ENCODE data around the gene ARFGEF3. TPM values are rescaled to one million over a fixed set of nuclear protein-coding genes. Genes with fewer than 3 reads are reported as not detected.
A peak's percentile ranks its signal among the peaks of the same experiment; 100 is the strongest.

Gene ARFGEF3
- total and polyA plus RNA-seq, 7 donors = 1.5 to 5.2 (median 3.5) TPM

- no peaks in the 10 kb centered on the region for H3K27me3 ChIP-seq
- H3K36me3 ChIP-seq = no peaks in the 10 kb centered on the region
- H3K4me3 ChIP-seq = no peak overlapping the region
- intact Hi-C loops (cut with DNase I) = no loop called here
- H3K9me3 ChIP-seq = no peaks in the 10 kb centered on the region
- H3K4me1 ChIP-seq = no peaks in the 10 kb centered on the region
- H3K27ac ChIP-seq = no peak overlapping the region
- no peak for TF ChIP-seq POLR2AphosphoS5 (IDR thresholded peaks at IDR 0.05)
- TF ChIP-seq CTCF (IDR thresholded peaks at IDR 0.05) = no peak
- 89 to 94% methylated on average over 4 of the region's 4 CpGs for WGBS, 2 donors
- DNase-seq = no peak
These were observed 138.7 kb downstream of the ARFGEF3 start for GRCh38 chr6:138300469-138300868.

- Histone ChIP-seq H3K27ac (no peak overlapping the region), H3K4me3 (no peak overlapping the region), H3K4me1 (peaks cover 0 to 5% (median 3%) of the 10 kb centered on the region in 4 donors), H3K27me3 (no peaks in the 10 kb centered on the region), H3K9me3 (no peaks in the 10 kb centered on the region), H3K36me3 (no peaks in the 10 kb centered on the region)
- no peak for DNase-seq
- TF ChIP-seq POLR2A (IDR thresholded peaks at IDR 0.05) (no peak), POLR2AphosphoS5 (IDR thresholded peaks at IDR 0.05) (no peak), CTCF (IDR thresholded peaks at IDR 0.05) (no peak), EP300 (IDR thresholded peaks at IDR 0.05) (no peak)
- intact Hi-C loops (cut with DNase I) = no loop called here
- WGBS, 2 donors = 90 to 91% methylated on average over 2 of the region's 2 CpGs
These were observed 140.8 kb downstream of the ARFGEF3 start for GRCh38 chr6:138302554-138302953.

- TF ChIP-seq EP300 (IDR thresholded peaks at IDR 0.05) (no peak), POLR2AphosphoS5 (IDR thresholded peaks at IDR 0.05) (no peak), CTCF (IDR thresholded peaks at IDR 0.05) (no peak), POLR2A (IDR thresholded peaks at IDR 0.05) (no peak)
- H3K36me3 ChIP-seq = no peaks in the 10 kb centered on the region
- H3K9me3 ChIP-seq = no peaks in the 10 kb centered on the region
- H3K27ac ChIP-seq = peak overlapping the region in 1 of 4 donors; percentile 12
- H3K4me3 ChIP-seq = no peak overlapping the region
- intact Hi-C loops (cut with DNase I) = no loop called here
- no peak for DNase-seq
- WGBS, 2 donors = 44 to 91% methylated on average over 1 of the region's 1 CpG
- no peaks in the 10 kb centered on the region for H3K27me3 ChIP-seq
- peaks cover 0 to 16% (median 12%) of the 10 kb centered on the region in 4 donors for H3K4me1 ChIP-seq
These were observed 145.6 kb downstream of the ARFGEF3 start for GRCh38 chr6:138307352-138307751.

- no peaks in the 10 kb centered on the region for H3K36me3 ChIP-seq
- peaks cover 0 to 16% (median 12%) of the 10 kb centered on the region in 4 donors for H3K4me1 ChIP-seq
- 43 to 66% methylated on average over 11 of the region's 11 CpGs for WGBS, 2 donors
- H3K27ac ChIP-seq = peak overlapping the region in 2 of 4 donors; percentile 12 to 26
- H3K9me3 ChIP-seq = no peaks in the 10 kb centered on the region
- H3K4me3 ChIP-seq = no peak overlapping the region
- TF ChIP-seq CTCF (IDR thresholded peaks at IDR 0.05) (peak in 3 of 4 experiments; percentile 20 to 42 (median 29)), EP300 (IDR thresholded peaks at IDR 0.05) (no peak), POLR2AphosphoS5 (IDR thresholded peaks at IDR 0.05) (peak in 2 of 4 donors; percentile 19 to 24), POLR2A (IDR thresholded peaks at IDR 0.05) (no peak)
- intact Hi-C loops (cut with DNase I) = no loop called here
- no peaks in the 10 kb centered on the region for H3K27me3 ChIP-seq
- peak; percentile 79 for DNase-seq
These were observed 146.3 kb downstream of the ARFGEF3 start for GRCh38 chr6:138307816-138308730.
